ENCODE data around the gene SLC9A7.

The SLC9A7 gene

GRCh38 chrX:46707274-46707965, 51.5 kb downstream of the SLC9A7 start:
- in situ Hi-C loops (cut with MboI; ENCODE audit: low sequenced_read_pairs), result no loop called here

- in situ Hi-C loops (cut with MboI; ENCODE audit: low sequenced_read_pairs), result no loop called here
Observed at GRCh38 chrX:46704767-46705386, 54.0 kb downstream of the SLC9A7 start.

GRCh38 chrX:46703980-46704379, 54.9 kb downstream of the SLC9A7 start:
- in situ Hi-C loops (cut with MboI; ENCODE audit: low sequenced_read_pairs), result no loop called here

GRCh38 chrX:46698691-46699090, 60.2 kb downstream of the SLC9A7 start:
- in situ Hi-C loops (cut with MboI; ENCODE audit: low sequenced_read_pairs), result no loop called here

DNA sequence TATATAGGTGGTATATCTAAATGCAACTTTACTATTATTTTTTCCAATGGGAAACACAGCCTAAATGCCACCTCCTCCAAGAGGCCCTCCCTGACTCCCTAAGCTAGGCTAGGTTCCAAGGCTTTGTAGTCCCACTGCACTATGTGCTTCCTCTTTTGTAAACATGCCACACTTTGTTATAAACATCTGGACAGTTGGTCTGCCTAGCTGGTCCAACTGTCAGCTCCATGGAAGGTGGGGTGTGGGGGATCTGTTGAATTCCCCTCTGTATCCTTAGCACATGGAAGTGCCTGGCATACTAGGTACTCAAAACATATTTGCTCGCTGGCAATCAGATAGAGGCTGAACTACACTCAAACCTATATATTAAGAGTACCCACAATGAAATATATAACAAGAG, 63.4 kb downstream of the SLC9A7 start:
- in situ Hi-C loops (cut with MboI; ENCODE audit: low sequenced_read_pairs), result no loop called here

GRCh38 chrX:46694549-46694948, 64.4 kb downstream of the SLC9A7 start:
- in situ Hi-C loops (cut with MboI; ENCODE audit: low sequenced_read_pairs), result no loop called here

DNA sequence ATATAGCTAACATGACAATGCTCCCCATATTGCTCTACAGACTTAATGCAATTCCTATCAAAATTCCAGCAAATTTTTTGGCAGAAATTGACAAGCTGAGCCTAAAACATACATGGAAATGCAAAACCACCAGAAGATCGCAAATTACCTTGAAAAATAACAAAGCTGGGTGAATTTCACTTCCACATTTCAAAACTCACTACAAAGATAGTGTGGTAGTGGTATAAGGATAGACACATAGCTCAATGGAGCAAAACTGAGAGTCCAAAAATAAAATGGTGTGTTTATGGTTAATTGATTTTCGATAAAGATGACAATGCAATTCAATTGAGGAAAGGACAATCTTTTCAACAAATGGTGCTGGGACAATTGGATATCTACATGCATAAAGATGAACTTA, 65.8 kb downstream of the SLC9A7 start:
- in situ Hi-C loops (cut with MboI; ENCODE audit: low sequenced_read_pairs), result no loop called here

DNA sequence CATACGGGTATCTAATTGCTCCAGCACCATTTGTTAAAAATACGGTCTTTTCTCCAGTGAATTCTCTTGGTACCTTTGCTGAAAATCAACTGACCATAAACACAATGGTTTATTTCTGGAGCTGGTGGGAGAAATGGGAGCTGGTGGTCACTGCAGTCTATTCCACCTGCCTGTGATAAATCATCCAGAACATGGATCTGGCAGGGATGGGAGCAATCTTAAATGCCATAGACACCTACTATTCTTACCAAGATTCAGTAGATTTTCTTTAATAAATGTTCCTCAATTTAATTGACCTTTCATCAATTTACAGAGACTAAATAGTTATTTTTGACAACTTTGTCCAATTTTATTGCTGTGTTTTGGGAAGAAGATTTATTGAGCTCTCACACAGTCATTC, 68.1 kb downstream of the SLC9A7 start:
- in situ Hi-C loops (cut with MboI; ENCODE audit: low sequenced_read_pairs), result no loop called here

DNA sequence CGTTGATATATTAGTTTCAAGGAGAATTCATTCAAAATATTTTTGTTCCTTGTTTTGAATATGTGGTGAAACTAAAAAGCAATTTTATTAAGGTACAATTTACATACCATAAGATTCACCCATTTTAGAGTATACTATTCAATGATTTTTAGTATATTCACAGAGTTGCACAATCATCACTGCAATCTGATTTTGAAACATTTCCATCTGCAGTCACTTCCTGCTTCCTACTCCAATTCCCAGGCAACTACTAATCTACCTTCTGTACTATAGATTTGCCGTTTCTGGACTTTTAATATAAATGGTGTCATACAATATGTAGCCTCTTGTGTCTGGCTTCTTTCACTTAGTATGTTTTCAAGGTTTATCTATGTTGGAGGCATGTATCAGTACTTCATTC, 71.3 kb downstream of the SLC9A7 start:
- in situ Hi-C loops (cut with MboI; ENCODE audit: low sequenced_read_pairs), result no loop called here

GRCh38 chrX:46686003-46686645, 72.8 kb downstream of the SLC9A7 start:
- in situ Hi-C loops (cut with MboI; ENCODE audit: low sequenced_read_pairs), result no loop called here

- in situ Hi-C loops (cut with MboI; ENCODE audit: low sequenced_read_pairs), result no loop called here
Observed at GRCh38 chrX:46683048-46683447, 75.9 kb downstream of the SLC9A7 start.

DNA sequence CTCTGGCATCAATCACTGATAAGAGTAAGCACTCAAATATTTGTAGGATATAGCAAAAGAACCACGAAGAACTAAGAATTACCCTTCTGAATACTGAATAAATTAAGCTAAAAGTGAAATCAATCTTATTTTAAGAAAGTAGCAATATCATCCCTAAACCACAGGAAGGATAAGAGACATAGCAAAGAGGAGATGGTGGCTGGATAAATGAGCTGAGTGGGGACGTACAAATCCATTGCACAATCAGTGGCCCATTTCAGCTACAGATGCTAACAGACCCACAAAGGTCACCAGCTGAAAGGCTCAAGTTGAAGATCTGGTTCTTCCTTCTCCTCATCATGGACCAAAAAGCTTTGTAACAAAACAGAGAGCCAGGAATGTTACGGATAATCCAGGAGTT, 77.1 kb downstream of the SLC9A7 start:
- in situ Hi-C loops (cut with MboI; ENCODE audit: low sequenced_read_pairs), result no loop called here

GRCh38 chrX:46678232-46678631, 80.7 kb downstream of the SLC9A7 start:
- in situ Hi-C loops (cut with MboI; ENCODE audit: low sequenced_read_pairs), result no loop called here

- in situ Hi-C loops (cut with MboI; ENCODE audit: low sequenced_read_pairs), result no loop called here
Observed at GRCh38 chrX:46676399-46677356, 82.2 kb downstream of the SLC9A7 start.

- in situ Hi-C loops (cut with MboI; ENCODE audit: low sequenced_read_pairs), result no loop called here
Observed at GRCh38 chrX:46673620-46674359, 85.1 kb downstream of the SLC9A7 start.

DNA sequence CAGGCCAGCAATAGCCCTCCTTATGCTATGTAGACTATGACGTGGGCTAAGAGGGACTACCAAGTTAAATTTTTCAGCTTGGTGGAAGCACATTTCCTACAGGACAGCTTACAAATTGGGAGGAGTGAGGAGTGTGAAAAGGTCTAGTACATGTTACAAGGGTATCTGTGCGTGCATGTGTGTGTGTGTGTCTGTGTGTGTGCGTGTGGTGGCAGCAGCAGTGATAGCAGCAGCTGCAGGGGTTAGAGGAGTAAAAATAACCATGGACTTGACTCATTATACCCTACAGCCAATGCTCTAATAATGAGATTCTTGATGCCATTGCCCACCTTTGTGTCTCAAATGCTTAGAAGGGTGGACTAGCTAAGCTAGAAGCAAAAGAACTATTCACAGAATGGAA, 88.6 kb downstream of the SLC9A7 start:
- in situ Hi-C loops (cut with MboI; ENCODE audit: low sequenced_read_pairs), result no loop called here

DNA sequence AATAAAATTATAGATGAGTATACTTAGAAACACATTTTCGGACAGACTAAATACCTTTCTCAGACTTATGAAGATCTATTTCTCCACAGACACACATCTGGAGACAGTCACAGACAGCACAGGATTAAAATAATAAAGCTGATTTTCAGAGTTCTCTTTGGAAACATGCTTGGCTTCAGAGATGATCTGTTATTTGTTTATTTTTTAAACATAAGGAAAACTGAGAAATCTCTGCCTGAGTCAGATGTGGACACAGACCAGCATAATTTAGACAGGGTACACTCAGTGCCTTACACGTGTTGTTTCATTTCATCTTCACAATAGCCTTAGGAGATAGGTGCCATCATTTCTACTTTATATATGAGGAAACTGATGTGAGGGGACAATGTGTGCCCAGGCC, 92.1 kb downstream of the SLC9A7 start:
- in situ Hi-C loops (cut with MboI; ENCODE audit: low sequenced_read_pairs), result no loop called here

DNA sequence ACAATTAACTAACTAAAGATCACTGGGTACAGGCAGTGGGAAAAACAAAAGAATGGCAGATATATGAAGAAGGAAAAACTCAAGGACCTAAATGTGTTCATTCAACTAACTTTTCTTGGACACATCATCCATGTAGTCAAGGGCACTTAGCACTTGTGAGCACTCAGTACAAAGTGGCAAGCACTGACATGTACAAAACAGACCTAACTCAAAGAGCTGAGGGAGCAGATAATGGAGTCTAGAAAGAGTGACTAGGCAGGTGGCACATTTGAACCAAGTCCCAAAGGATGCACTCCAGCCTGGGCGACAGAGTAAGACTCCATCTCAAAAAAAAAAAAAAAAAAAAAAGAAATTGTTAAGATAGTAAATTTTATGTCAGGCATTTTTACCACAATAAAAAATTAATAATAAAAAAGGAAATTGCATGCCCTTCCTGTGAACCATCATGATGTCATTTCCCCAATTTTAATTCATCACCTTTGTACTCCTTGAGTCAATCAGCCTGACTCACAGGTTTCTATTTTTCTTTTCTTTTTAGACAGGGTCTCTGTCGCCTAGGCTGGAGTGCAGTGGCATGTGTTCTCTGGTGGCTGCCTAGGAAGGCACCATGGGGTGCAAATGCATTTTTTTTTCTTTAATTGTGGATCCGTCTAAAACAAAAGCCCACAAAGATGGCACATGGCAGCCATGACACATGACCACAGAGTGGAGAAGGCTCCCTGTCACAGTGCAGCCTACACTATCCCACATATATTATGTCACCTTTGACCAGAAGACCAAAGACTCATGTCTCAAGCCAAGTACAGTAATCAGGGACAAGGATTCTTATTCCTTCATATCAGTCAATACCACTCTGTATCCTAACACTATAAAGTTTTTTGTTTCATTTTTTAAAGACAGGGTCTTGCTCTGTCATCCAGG, 93.4 kb downstream of the SLC9A7 start:
- in situ Hi-C loops (cut with MboI; ENCODE audit: low sequenced_read_pairs), result no loop called here

- in situ Hi-C loops (cut with MboI; ENCODE audit: low sequenced_read_pairs), result no loop called here
Observed at GRCh38 chrX:46662188-46662958, 96.5 kb downstream of the SLC9A7 start.
